ENCODE measurements around the gene MAP10. TPM values are rescaled to one million over a fixed set of nuclear protein-coding genes. Genes with fewer than 3 reads are reported as not detected.

The MAP10 gene
- total RNA-seq, 1 donor from 2014 or later: 3.2 TPM

GRCh38 chr1:232812560-232812959 is 7.3 kb downstream of the MAP10 start:
- Mint-ChIP-seq H3K4me1 (ENCODE audit: low read depth) (peaks cover 11% of the 10 kb centered on the region), H3K4me3 (ENCODE audit: low read depth) (no peak overlapping the region), H3K9me3 (peaks cover 1% of the 10 kb centered on the region), H3K27me3 (ENCODE audit: low read depth) (peaks cover 7% of the 10 kb centered on the region), H3K27ac (no peak overlapping the region), H3K36me3 (ENCODE audit: low read depth) (peaks cover 6% of the 10 kb centered on the region)
- no peak for DNase-seq (ENCODE audit: low spot score)
- intact Hi-C loops (cut with micrococcal nuclease): no loop called here

- intact Hi-C loops (cut with micrococcal nuclease): no loop called here
- H3K9me3 Mint-ChIP-seq: no peaks in the 10 kb centered on the region
- peaks cover 9% of the 10 kb centered on the region for H3K27me3 Mint-ChIP-seq (ENCODE audit: low read depth)
- peaks cover 3% of the 10 kb centered on the region for H3K36me3 Mint-ChIP-seq (ENCODE audit: low read depth)
- no peak overlapping the region for H3K4me3 Mint-ChIP-seq (ENCODE audit: low read depth)
- H3K27ac Mint-ChIP-seq: no peak overlapping the region
- DNase-seq (ENCODE audit: low spot score): no peak
- peaks cover 8% of the 10 kb centered on the region for H3K4me1 Mint-ChIP-seq (ENCODE audit: low read depth)
Observed at GRCh38 chr1:232813097-232813496, 7.9 kb downstream of the MAP10 start.

GRCh38 chr1:232813760-232814159 is 8.5 kb downstream of the MAP10 start:
- Mint-ChIP-seq H3K9me3 (no peaks in the 10 kb centered on the region), H3K27ac (no peak overlapping the region)
- intact Hi-C loops (cut with micrococcal nuclease): no loop called here

GRCh38 chr1:232816324-232816723 is 11.1 kb downstream of the MAP10 start:
- H3K9me3 Mint-ChIP-seq: no peaks in the 10 kb centered on the region
- H3K27me3 Mint-ChIP-seq (ENCODE audit: low read depth): peaks cover 13% of the 10 kb centered on the region
- H3K4me1 Mint-ChIP-seq (ENCODE audit: low read depth): no peaks in the 10 kb centered on the region
- intact Hi-C loops (cut with micrococcal nuclease): no loop called here
- no peak overlapping the region for H3K27ac Mint-ChIP-seq
- no peak for DNase-seq (ENCODE audit: low spot score)
- H3K4me3 Mint-ChIP-seq (ENCODE audit: low read depth): no peak overlapping the region
- H3K36me3 Mint-ChIP-seq (ENCODE audit: low read depth): no peaks in the 10 kb centered on the region

More at GRCh38 chr1:232813760-232814159, 8.5 kb downstream of the MAP10 start:
- peaks cover 5% of the 10 kb centered on the region for H3K4me1 Mint-ChIP-seq (ENCODE audit: low read depth)
- H3K36me3 Mint-ChIP-seq (ENCODE audit: low read depth): peaks cover 3% of the 10 kb centered on the region
- H3K27me3 Mint-ChIP-seq (ENCODE audit: low read depth): peaks cover 9% of the 10 kb centered on the region
- no peak for DNase-seq (ENCODE audit: low spot score)
- H3K4me3 Mint-ChIP-seq (ENCODE audit: low read depth): no peak overlapping the region

- Mint-ChIP-seq H3K4me3 (ENCODE audit: low read depth) (no peak overlapping the region), H3K9me3 (no peaks in the 10 kb centered on the region), H3K4me1 (ENCODE audit: low read depth) (no peaks in the 10 kb centered on the region), H3K27me3 (ENCODE audit: low read depth) (peaks cover 13% of the 10 kb centered on the region), H3K27ac (no peak overlapping the region), H3K36me3 (ENCODE audit: low read depth) (no peaks in the 10 kb centered on the region)
- intact Hi-C loops (cut with micrococcal nuclease): no loop called here
- no peak for DNase-seq (ENCODE audit: low spot score)
Observed at GRCh38 chr1:232818040-232818439, 12.8 kb downstream of the MAP10 start.

GRCh38 chr1:232820431-232820830 is 15.2 kb downstream of the MAP10 start:
- no peak overlapping the region for H3K27ac Mint-ChIP-seq
- no peaks in the 10 kb centered on the region for H3K9me3 Mint-ChIP-seq
- peaks cover 10% of the 10 kb centered on the region for H3K27me3 Mint-ChIP-seq (ENCODE audit: low read depth)
- H3K4me3 Mint-ChIP-seq (ENCODE audit: low read depth): no peak overlapping the region
- DNase-seq (ENCODE audit: low spot score): no peak
- H3K36me3 Mint-ChIP-seq (ENCODE audit: low read depth): no peaks in the 10 kb centered on the region
- intact Hi-C loops (cut with micrococcal nuclease): no loop called here
- no peaks in the 10 kb centered on the region for H3K4me1 Mint-ChIP-seq (ENCODE audit: low read depth)

- intact Hi-C loops (cut with micrococcal nuclease): no loop called here
- no peaks in the 10 kb centered on the region for H3K4me1 Mint-ChIP-seq (ENCODE audit: low read depth)
- H3K27me3 Mint-ChIP-seq (ENCODE audit: low read depth): peaks cover 8% of the 10 kb centered on the region
- no peak overlapping the region for H3K4me3 Mint-ChIP-seq (ENCODE audit: low read depth)
- peaks cover under 1% of the 10 kb centered on the region for H3K9me3 Mint-ChIP-seq
- no peak for DNase-seq (ENCODE audit: low spot score)
- H3K27ac Mint-ChIP-seq: no peak overlapping the region
- H3K36me3 Mint-ChIP-seq (ENCODE audit: low read depth): no peaks in the 10 kb centered on the region
Observed at GRCh38 chr1:232822530-232822929, 17.3 kb downstream of the MAP10 start.

GRCh38 chr1:232826318-232826717 is 21.1 kb downstream of the MAP10 start:
- Mint-ChIP-seq H3K4me3 (ENCODE audit: low read depth) (no peak overlapping the region), H3K36me3 (ENCODE audit: low read depth) (no peaks in the 10 kb centered on the region), H3K27ac (no peak overlapping the region), H3K4me1 (ENCODE audit: low read depth) (no peaks in the 10 kb centered on the region), H3K27me3 (ENCODE audit: low read depth) (peaks cover 9% of the 10 kb centered on the region), H3K9me3 (peaks cover 4% of the 10 kb centered on the region)
- no peak for DNase-seq (ENCODE audit: low spot score)
- intact Hi-C loops (cut with micrococcal nuclease): no loop called here

- no peak for DNase-seq (ENCODE audit: low spot score)
- peaks cover 4% of the 10 kb centered on the region for H3K9me3 Mint-ChIP-seq
- intact Hi-C loops (cut with micrococcal nuclease): no loop called here
Observed at GRCh38 chr1:232830661-232831060, 25.4 kb downstream of the MAP10 start.

GRCh38 chr1:232831895-232832294 is 26.7 kb downstream of the MAP10 start:
- Mint-ChIP-seq H3K36me3 (ENCODE audit: low read depth) (no peaks in the 10 kb centered on the region), H3K9me3 (peaks cover 4% of the 10 kb centered on the region), H3K4me3 (ENCODE audit: low read depth) (no peak overlapping the region), H3K27me3 (ENCODE audit: low read depth) (peaks cover 28% of the 10 kb centered on the region), H3K4me1 (ENCODE audit: low read depth) (no peaks in the 10 kb centered on the region), H3K27ac (no peak overlapping the region)
- intact Hi-C loops (cut with micrococcal nuclease): no loop called here
- no peak for DNase-seq (ENCODE audit: low spot score)

More at GRCh38 chr1:232830661-232831060, 25.4 kb downstream of the MAP10 start:
- Mint-ChIP-seq H3K36me3 (ENCODE audit: low read depth) (no peaks in the 10 kb centered on the region), H3K27ac (no peak overlapping the region), H3K4me1 (ENCODE audit: low read depth) (no peaks in the 10 kb centered on the region), H3K27me3 (ENCODE audit: low read depth) (peaks cover 18% of the 10 kb centered on the region), H3K4me3 (ENCODE audit: low read depth) (no peak overlapping the region)

GRCh38 chr1:232834066-232834465 is 28.9 kb downstream of the MAP10 start:
- H3K4me1 Mint-ChIP-seq (ENCODE audit: low read depth): no peaks in the 10 kb centered on the region
- no peak overlapping the region for H3K4me3 Mint-ChIP-seq (ENCODE audit: low read depth)
- intact Hi-C loops (cut with micrococcal nuclease): no loop called here
- H3K27ac Mint-ChIP-seq: no peak overlapping the region
- H3K36me3 Mint-ChIP-seq (ENCODE audit: low read depth): no peaks in the 10 kb centered on the region
- no peak for DNase-seq (ENCODE audit: low spot score)
- H3K27me3 Mint-ChIP-seq (ENCODE audit: low read depth): peaks cover 28% of the 10 kb centered on the region
- no peaks in the 10 kb centered on the region for H3K9me3 Mint-ChIP-seq

- H3K4me3 Mint-ChIP-seq (ENCODE audit: low read depth): no peak overlapping the region
- H3K9me3 Mint-ChIP-seq: no peaks in the 10 kb centered on the region
- intact Hi-C loops (cut with micrococcal nuclease): no loop called here
- no peak overlapping the region for H3K27ac Mint-ChIP-seq
- no peaks in the 10 kb centered on the region for H3K36me3 Mint-ChIP-seq (ENCODE audit: low read depth)
- no peak for DNase-seq (ENCODE audit: low spot score)
- peaks cover 28% of the 10 kb centered on the region for H3K27me3 Mint-ChIP-seq (ENCODE audit: low read depth)
- no peaks in the 10 kb centered on the region for H3K4me1 Mint-ChIP-seq (ENCODE audit: low read depth)
Observed at GRCh38 chr1:232835166-232835565, 29.9 kb downstream of the MAP10 start.

- intact Hi-C loops (cut with micrococcal nuclease): no loop called here
- Mint-ChIP-seq H3K4me3 (ENCODE audit: low read depth) (no peak overlapping the region), H3K27ac (no peak overlapping the region), H3K36me3 (ENCODE audit: low read depth) (no peaks in the 10 kb centered on the region), H3K27me3 (ENCODE audit: low read depth) (peaks cover 19% of the 10 kb centered on the region), H3K4me1 (ENCODE audit: low read depth) (no peaks in the 10 kb centered on the region), H3K9me3 (no peaks in the 10 kb centered on the region)
- no peak for DNase-seq (ENCODE audit: low spot score)
Observed at GRCh38 chr1:232837087-232837486, 31.9 kb downstream of the MAP10 start.
